Liver (tissue), 3 donors: ENCODE measurements around the gene EN2.

Experiments
- ATF3 ChIP-seq: IDR thresholded peaks from 2 replicates; pipeline ENCODE4 v1.6.1; 2016; ENCODE audit warnings: antibody characterized with exemption
- CTCF ChIP-seq: fragments of 150-350 bp; IDR thresholded peaks from 2 replicates; pipeline ENCODE4 v1.5.1; 2017; ENCODE audit warnings: improper control_type of control experiment, low read depth, low read length; ENCODE audit not compliant: missing input control
- EGR1 ChIP-seq, 2 donors: IDR thresholded peaks; 2 replicates each; pipeline ENCODE4 v1.6.1; 2016 to 2018; ENCODE audit warnings: antibody characterized with exemption in 2 of 2, low read depth in 2 of 2
- FOXA1 ChIP-seq: IDR thresholded peaks from 2 replicates; pipeline ENCODE4 v1.6.1; 2016; ENCODE audit warnings: antibody characterized with exemption
- HNF4G ChIP-seq: IDR thresholded peaks from 2 replicates; pipeline ENCODE4 v1.6.1; 2016; ENCODE audit warnings: antibody characterized with exemption
- MAX ChIP-seq: IDR thresholded peaks from 2 replicates; pipeline ENCODE4 v1.6.1; 2016; ENCODE audit warnings: antibody characterized with exemption
- RAD21 ChIP-seq, 2 donors: IDR thresholded peaks; 2 replicates each; pipeline ENCODE4 v1.6.1; 2016; ENCODE audit warnings: antibody characterized with exemption in 2 of 2, mild to moderate bottlenecking in 2 of 2
- REST ChIP-seq: IDR thresholded peaks from 2 replicates; pipeline ENCODE4 v1.6.1; 2016; ENCODE audit warnings: antibody characterized with exemption, mild to moderate bottlenecking
- RXRA ChIP-seq, 2 donors: IDR thresholded peaks; 2 replicates each; pipeline ENCODE4 v1.6.1; 2017 to 2018; ENCODE audit warnings: antibody characterized with exemption in 2 of 2, mild to moderate bottlenecking in 1 of 2
- TAF1 ChIP-seq: conservative IDR thresholded peaks from 2 replicates; pipeline ENCODE4 v1.6.1; 2016; ENCODE audit warnings: antibody characterized with exemption, mild to moderate bottlenecking
- YY1 ChIP-seq: IDR thresholded peaks from 2 replicates; pipeline ENCODE4 v1.6.1; 2016; ENCODE audit warnings: antibody characterized with exemption, mild to moderate bottlenecking
- donor health status: healthy.
- donor health status: healthy.

GRCh38 chr7:155455776-155456737 lies 1.9 kb upstream of the EN2 start:
- no peak for TF ChIP-seq CTCF
- no peak for TF ChIP-seq TAF1
- no peak for TF ChIP-seq ATF3
- TF ChIP-seq MAX: no peak
- TF ChIP-seq FOXA1: no peak
- TF ChIP-seq RXRA (IDR thresholded peaks at IDR 0.05): no peak
- TF ChIP-seq REST: no peak
- TF ChIP-seq YY1: no peak
- TF ChIP-seq RAD21 (IDR thresholded peaks at IDR 0.05): no peak
- TF ChIP-seq EGR1 (IDR thresholded peaks at IDR 0.05; ENCODE audit: low read depth in 2 of 2): no peak
- TF ChIP-seq HNF4G: no peak
